Activated CD4-positive, alpha-beta T cell treated with anti-CD3 and anti-CD28 coated beads, Interleukin-2, amount 10 ng/mL, durations not matched to agents 7 days and 5 days (primary cell): ENCODE measurements around the gene APOB. TPM values are rescaled to one million over a fixed set of nuclear protein-coding genes. Genes with fewer than 3 reads are reported as not detected.

ENCODE experiments used
- CTCF ChIA-PET: fragments of 350-600 bp; sonication (Branson Sonifier 250); formaldehyde crosslinking; loops from one replicate; lab custom pipeline; 2021; ENCODE audit warnings: antibody characterized with exemption; lab: Charles Lee
- POLR2A ChIA-PET: fragments of 350-600 bp; sonication (Branson Sonifier 250); formaldehyde crosslinking; loops from one replicate; lab custom pipeline; 2021; ENCODE audit warnings: antibody characterized with exemption; lab: Charles Lee
- DNase-seq: peaks from one replicate; pipeline ENCODE4 v3.0.0-alpha.2; 2020
- H3K27ac Mint-ChIP-seq: one replicate; pipeline ENCODE4 v1.8.0; 2021; ENCODE audit warnings: mild to moderate bottlenecking, moderate library complexity, mixed read lengths
- H3K27me3 Mint-ChIP-seq: one replicate; pipeline ENCODE4 v1.8.0; 2021; ENCODE audit warnings: mixed read lengths
- H3K36me3 Mint-ChIP-seq: one replicate; pipeline ENCODE4 v1.8.0; 2021; ENCODE audit warnings: low read depth, mixed read lengths
- H3K4me1 Mint-ChIP-seq: one replicate; pipeline ENCODE4 v1.8.0; 2021; ENCODE audit warnings: mixed read lengths
- H3K4me3 Mint-ChIP-seq: one replicate; pipeline ENCODE4 v1.8.0; 2021; ENCODE audit warnings: mild to moderate bottlenecking, moderate library complexity, mixed read lengths
- H3K9me3 Mint-ChIP-seq: one replicate; pipeline ENCODE4 v1.8.0; 2021; ENCODE audit warnings: mixed read lengths
- total RNA-seq, 2 experiments: library from RNA; stranded (reverse); gene quantifications; one replicate each; pipeline ENCODE4 v1.2.3, GENCODE V29; 2021

Gene APOB, protein sequence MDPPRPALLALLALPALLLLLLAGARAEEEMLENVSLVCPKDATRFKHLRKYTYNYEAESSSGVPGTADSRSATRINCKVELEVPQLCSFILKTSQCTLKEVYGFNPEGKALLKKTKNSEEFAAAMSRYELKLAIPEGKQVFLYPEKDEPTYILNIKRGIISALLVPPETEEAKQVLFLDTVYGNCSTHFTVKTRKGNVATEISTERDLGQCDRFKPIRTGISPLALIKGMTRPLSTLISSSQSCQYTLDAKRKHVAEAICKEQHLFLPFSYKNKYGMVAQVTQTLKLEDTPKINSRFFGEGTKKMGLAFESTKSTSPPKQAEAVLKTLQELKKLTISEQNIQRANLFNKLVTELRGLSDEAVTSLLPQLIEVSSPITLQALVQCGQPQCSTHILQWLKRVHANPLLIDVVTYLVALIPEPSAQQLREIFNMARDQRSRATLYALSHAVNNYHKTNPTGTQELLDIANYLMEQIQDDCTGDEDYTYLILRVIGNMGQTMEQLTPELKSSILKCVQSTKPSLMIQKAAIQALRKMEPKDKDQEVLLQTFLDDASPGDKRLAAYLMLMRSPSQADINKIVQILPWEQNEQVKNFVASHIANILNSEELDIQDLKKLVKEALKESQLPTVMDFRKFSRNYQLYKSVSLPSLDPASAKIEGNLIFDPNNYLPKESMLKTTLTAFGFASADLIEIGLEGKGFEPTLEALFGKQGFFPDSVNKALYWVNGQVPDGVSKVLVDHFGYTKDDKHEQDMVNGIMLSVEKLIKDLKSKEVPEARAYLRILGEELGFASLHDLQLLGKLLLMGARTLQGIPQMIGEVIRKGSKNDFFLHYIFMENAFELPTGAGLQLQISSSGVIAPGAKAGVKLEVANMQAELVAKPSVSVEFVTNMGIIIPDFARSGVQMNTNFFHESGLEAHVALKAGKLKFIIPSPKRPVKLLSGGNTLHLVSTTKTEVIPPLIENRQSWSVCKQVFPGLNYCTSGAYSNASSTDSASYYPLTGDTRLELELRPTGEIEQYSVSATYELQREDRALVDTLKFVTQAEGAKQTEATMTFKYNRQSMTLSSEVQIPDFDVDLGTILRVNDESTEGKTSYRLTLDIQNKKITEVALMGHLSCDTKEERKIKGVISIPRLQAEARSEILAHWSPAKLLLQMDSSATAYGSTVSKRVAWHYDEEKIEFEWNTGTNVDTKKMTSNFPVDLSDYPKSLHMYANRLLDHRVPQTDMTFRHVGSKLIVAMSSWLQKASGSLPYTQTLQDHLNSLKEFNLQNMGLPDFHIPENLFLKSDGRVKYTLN (N-terminal part only)
- total RNA-seq: not detected

DNA sequence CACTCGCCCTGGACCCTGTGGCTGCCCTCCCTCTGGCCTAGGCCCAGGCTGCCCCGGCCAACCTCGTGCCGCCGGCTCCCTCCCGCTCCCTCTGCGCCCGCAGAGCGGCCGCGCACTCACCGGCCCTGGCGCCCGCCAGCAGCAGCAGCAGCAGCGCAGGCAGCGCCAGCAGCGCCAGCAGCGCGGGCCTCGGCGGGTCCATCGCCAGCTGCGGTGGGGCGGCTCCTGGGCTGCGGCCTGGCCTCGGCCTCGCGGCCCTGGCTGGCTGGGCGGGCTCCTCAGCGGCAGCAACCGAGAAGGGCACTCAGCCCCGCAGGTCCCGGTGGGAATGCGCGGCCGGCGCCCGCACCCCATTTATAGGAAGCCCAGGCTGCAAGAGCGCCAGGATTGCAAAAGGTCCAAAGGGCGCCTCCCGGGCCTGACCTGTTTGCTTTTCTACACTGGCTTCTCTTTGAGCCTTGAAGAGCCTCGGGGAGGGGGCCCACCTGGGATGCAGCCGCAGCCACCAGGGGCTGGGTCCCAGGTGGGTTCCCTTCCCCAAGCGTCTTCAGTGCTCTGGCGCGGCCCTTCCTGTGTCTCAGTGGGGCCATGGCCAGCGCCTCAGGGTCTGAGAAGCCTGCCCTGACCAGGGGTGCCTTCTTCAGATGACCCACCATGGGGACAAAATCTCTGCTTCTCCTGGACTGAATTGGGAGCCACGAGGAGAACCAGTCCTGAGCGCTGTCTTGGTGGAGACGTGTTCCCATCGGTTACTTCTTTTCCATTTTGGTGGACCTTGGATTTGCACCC is at the start of gene APOB:
Gene APOB (minus strand): TSS at position 330 of the 789 bp plus-strand sequence. CDS start 128 bp downstream, at position 202.
- DNase-seq: no peak
- Mint-ChIP-seq H3K27me3 (peaks cover 17% of the 10 kb centered on the region), H3K27ac (no peak within 1 kb of the TSS), H3K36me3 (no peaks in the 10 kb centered on the region), H3K9me3 (no peaks in the 10 kb centered on the region), H3K4me3 (no peak within 1 kb of the TSS), H3K4me1 (no peaks in the 10 kb centered on the region)
- POLR2A ChIA-PET: no interaction called here
- CTCF ChIA-PET: no interaction called here

DNA sequence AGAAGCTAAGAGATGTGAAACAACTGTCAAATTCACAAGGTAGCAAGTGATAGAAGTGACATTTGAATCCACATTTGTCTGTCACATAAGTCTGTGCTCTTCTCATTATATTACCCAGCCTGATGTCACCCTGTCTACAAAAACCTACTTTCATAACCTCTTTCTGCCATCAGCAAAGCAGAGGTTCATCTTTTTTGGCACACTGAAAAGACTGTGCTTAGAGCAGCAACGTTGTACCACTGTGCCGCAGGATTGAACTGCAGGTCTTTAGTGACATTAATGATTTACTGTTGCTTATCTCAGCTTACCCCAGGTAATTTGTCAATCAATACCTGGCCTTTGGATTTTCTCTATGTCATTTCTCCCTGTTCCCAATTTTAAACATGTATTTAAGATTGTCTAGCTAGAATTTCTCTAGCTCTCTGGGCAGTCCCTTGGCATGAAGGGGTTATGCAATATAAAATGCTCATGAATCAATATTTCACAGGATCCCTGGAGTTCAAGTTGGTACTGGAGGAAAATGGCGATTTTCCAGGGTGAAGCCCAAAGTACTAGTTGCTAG is 48.5 kb upstream of the APOB start:
- H3K9me3 Mint-ChIP-seq: no peaks in the 10 kb centered on the region
- H3K27me3 Mint-ChIP-seq: no peaks in the 10 kb centered on the region
- no peaks in the 10 kb centered on the region for H3K4me1 Mint-ChIP-seq
- POLR2A ChIA-PET: no interaction called here
- no peak overlapping the region for H3K4me3 Mint-ChIP-seq
- H3K36me3 Mint-ChIP-seq: no peaks in the 10 kb centered on the region
- no peak overlapping the region for H3K27ac Mint-ChIP-seq
- CTCF ChIA-PET: no interaction called here
- DNase-seq: no peak

DNA sequence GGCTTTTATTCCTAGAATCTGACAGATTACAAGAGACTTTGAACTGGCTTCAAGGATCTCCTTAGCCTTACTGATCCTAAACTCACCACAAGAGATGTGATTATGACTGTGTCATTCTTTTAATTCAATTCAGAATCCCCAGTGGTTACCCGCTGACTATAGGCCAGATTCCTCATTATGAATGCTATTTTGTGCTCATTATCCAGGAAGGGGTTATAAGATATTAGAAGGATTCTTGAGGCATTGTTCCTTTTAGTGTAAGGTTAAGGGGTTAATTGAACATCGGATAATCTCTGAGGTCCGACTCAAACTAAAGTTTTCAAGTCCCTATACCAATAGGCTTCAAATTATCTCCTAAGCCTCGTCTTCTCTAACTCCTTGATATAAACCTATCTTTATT is 40.5 kb upstream of the APOB start:
- Mint-ChIP-seq H3K27ac (no peak overlapping the region), H3K4me3 (no peak overlapping the region), H3K36me3 (no peaks in the 10 kb centered on the region), H3K9me3 (no peaks in the 10 kb centered on the region), H3K4me1 (no peaks in the 10 kb centered on the region), H3K27me3 (no peaks in the 10 kb centered on the region)
- no peak for DNase-seq
- CTCF ChIA-PET: no interaction called here
- POLR2A ChIA-PET: no interaction called here

DNA sequence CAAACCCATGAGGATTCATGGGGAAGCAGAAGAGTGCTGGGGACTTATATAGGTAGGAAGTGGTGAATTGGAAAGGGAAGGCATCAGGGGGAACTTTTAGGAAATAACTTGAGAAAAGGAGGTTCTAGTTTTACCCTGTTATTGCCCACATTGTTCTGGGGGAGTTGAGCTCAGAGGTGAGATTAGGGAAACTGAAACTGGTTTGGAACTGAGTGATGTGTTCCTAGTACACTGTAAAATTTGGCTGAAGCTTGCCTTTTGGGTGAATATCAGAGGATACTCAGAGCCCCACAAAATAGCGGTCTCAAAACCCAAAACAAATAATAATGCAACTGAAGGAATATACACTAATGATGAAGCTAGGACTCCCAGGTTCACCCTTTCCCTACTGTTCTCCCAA is 39.6 kb upstream of the APOB start:
- ChIA-PET CTCF (no interaction called here), POLR2A (no interaction called here)
- no peaks in the 10 kb centered on the region for H3K27me3 Mint-ChIP-seq
- DNase-seq: no peak
- no peaks in the 10 kb centered on the region for H3K36me3 Mint-ChIP-seq
- H3K9me3 Mint-ChIP-seq: no peaks in the 10 kb centered on the region
- H3K4me3 Mint-ChIP-seq: no peak overlapping the region
- no peaks in the 10 kb centered on the region for H3K4me1 Mint-ChIP-seq
- H3K27ac Mint-ChIP-seq: no peak overlapping the region

DNA sequence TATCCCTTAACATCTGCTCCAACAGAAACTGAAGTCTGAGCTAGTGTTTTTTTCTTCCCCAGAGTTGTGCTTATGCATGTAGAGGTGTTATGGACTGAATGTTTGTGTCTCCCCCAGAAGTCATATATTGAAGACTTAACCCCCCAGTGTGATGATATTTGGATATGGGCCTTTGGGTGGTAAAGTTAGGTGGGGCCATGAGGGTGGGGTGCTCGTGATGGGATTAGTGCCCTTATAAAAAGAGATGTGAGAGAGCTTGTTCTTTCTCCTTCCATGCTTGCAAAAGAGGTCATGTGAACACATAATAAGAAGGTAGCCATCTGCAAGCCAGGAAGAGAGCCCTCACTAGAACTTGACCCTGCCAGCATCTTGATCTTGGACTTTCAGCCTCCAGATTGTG is 34.4 kb upstream of the APOB start:
- POLR2A ChIA-PET: no interaction called here
- Mint-ChIP-seq H3K36me3 (no peaks in the 10 kb centered on the region), H3K4me3 (no peak overlapping the region), H3K4me1 (no peaks in the 10 kb centered on the region), H3K27ac (no peak overlapping the region), H3K9me3 (no peaks in the 10 kb centered on the region), H3K27me3 (no peaks in the 10 kb centered on the region)
- CTCF ChIA-PET: no interaction called here
- DNase-seq: no peak

DNA sequence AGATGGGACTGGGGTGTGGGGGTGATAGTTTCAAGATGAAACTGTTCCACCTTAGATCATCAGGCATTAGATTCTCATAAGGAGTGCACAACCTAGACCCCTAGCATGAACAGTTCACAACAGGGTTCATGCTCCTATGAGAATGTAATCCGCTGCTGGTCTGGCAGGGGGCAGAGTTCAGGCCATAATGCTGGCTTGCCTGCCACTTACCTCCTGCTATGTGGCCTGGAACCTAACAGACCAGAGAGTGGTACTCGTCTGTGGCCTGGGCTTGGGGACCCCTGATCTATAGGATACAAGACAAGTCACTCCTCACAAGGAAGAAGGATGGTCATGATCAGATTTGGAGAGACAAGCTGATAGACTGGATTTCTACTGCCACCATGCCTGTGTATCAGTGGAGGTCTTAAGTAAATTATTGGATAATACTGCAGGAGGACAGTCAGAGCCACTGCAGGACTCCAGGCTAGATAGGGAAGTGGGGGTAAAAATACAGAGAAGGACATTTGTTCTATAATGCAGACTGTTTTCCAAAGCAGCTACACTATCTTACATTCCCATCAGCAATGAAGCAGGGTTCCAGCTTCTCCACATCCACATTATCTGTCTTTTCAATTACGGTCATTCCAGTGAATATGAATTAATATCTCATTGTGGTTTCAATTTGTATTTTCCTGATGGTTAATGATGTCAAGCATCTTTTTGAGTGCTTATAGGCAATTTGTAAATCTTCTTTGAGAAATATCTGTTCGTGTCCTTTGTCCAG is 28.8 kb upstream of the APOB start:
- H3K27ac Mint-ChIP-seq: no peak overlapping the region
- H3K9me3 Mint-ChIP-seq: no peaks in the 10 kb centered on the region
- DNase-seq: no peak
- H3K4me3 Mint-ChIP-seq: no peak overlapping the region
- ChIA-PET POLR2A (no interaction called here), CTCF (no interaction called here)
- H3K4me1 Mint-ChIP-seq: no peaks in the 10 kb centered on the region
- H3K27me3 Mint-ChIP-seq: no peaks in the 10 kb centered on the region
- H3K36me3 Mint-ChIP-seq: no peaks in the 10 kb centered on the region

DNA sequence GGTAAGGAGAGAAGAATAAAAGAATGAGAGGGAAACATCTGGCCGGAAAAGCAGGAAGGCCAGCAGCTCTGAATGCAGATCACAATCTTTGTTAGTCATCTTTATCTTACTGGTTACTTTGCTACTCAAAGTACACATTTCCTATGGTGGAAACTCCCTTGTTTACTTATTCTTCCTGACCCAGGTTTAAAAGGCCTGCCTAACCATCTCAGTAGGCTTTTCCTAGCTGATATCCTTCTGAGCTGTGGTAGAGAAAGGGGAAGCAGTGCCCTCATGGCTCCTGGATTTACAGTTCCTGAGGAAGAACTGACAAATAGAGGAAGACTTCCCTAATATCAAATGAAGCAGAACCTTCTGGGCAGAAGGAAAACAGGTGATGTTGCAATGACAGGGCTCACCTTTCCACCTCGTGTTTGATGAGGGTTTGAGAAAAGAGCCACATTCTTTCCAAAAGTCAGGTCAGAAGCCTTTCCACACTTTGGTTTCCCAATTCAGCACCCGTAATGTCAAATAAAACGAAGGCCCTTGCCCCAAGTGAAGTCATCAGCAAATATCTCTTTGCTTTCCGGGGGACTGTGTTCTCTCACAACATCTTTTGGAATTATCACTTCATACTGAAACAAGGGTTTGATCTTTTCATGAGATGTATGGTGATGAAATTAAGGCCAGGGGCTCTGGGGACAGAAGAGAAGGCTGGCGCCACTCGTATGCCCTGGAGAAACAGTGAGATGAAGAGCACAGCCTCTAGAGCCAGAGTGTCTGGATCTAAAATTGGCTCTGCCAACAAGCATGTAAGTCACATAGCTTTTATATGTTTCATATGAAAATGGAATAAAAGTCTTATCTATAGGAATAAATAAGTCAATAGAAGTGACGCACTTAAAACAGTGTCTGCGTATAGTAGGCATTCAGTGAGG is 26.7 kb upstream of the APOB start:
- H3K27ac Mint-ChIP-seq: no peak overlapping the region
- no peaks in the 10 kb centered on the region for H3K27me3 Mint-ChIP-seq
- no peaks in the 10 kb centered on the region for H3K36me3 Mint-ChIP-seq
- CTCF ChIA-PET: no interaction called here
- H3K4me3 Mint-ChIP-seq: no peak overlapping the region
- H3K9me3 Mint-ChIP-seq: no peaks in the 10 kb centered on the region
- POLR2A ChIA-PET: no interaction called here
- H3K4me1 Mint-ChIP-seq: no peaks in the 10 kb centered on the region
- DNase-seq: no peak

DNA sequence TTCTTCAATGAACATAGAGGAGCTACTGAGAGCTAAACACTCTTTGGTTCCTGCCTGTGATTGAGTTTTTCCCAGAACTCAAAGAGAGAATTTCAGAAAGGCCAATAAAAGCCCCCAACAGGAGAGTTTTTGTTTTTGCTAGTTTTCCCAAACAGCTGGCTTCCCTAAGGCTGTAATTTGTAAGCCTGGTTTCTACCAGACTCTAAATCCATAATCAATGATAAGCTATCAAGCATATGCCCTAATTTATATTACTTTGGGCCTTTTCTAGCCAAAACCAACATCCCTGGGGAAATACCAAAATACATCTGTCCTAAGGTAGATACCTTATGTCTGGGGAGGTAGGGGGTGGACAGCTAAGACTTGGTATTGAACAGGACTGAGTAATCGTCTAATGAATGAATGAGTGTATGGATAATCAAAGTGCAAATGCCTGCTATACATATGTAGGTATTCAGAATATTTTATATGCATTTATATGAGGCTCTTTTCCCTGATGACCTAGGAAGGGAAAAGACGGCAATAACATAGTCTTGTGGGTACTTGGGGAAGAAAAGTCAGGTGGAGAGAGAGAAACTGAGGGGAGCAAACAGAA is 26.0 kb upstream of the APOB start:
- peaks cover 2% of the 10 kb centered on the region for H3K27me3 Mint-ChIP-seq
- ChIA-PET POLR2A (no interaction called here), CTCF (interaction anchor here (0.6 kb wide), 1 partner anchor 1758 kb away, joined by 3 read pairs; no protein-coding TSS in a partner anchor)
- H3K9me3 Mint-ChIP-seq: no peaks in the 10 kb centered on the region
- H3K36me3 Mint-ChIP-seq: no peaks in the 10 kb centered on the region
- no peak overlapping the region for H3K4me3 Mint-ChIP-seq
- no peak overlapping the region for H3K27ac Mint-ChIP-seq
- DNase-seq: no peak
- H3K4me1 Mint-ChIP-seq: no peaks in the 10 kb centered on the region

DNA sequence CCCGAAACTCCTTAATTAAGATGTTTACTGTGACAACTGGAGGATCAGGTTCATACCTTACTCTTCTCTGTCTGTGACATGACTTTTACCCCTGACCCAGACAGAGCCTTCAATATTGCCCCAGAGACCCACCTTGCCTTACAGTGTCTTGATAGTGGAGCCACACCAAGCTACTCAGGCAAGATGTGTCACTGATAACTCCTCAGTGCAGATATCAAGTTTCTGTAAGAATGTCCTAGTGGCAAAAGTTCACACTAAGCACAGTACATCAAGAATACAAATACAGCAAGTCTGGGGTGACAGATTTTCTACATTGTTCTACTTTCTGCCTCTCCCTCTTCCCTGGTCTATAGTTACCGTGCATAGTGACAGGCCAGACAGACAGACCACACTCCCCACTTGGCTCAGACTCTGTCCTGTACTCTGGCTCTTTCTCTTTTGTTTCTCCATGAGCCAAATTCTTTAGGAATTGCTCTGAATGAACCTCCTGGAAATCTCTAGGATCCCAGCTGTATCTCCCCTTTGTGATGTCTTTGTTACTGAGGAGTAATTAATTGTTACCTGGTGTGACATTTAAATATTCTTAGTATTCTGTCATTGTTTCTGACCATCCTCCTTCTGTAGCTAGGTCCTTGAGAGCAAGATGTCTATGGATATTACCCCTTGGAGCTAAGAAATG is 24.1 kb upstream of the APOB start:
- Mint-ChIP-seq H3K36me3 (no peaks in the 10 kb centered on the region), H3K9me3 (no peaks in the 10 kb centered on the region), H3K4me1 (no peaks in the 10 kb centered on the region), H3K4me3 (no peak overlapping the region), H3K27ac (no peak overlapping the region), H3K27me3 (peaks cover 2% of the 10 kb centered on the region)
- no peak for DNase-seq
- ChIA-PET POLR2A (no interaction called here), CTCF (interaction anchor here (0.6 to 0.7 kb wide), 2 partner anchors 39 to 1695 kb away, joined by 3 to 5 read pairs; no protein-coding TSS in a partner anchor)

DNA sequence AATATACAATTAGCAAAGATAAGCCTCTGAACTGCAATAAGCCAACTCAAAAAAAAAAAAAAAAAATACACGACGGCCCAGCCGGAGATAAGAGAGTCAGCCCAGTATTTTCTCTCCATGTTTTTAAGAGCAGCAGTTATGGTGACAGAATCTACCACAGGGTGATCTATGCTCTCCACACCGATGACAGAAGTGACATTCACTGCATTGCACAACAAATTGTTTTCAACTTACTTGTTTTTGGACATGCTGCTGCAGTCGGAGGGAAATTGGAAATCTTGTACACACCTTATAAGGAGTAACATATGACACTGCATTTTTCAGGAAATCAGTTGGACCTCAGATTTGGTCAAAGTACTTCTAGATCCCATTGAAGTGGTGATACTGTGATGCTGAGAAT is 23.3 kb upstream of the APOB start:
- DNase-seq: no peak
- H3K4me1 Mint-ChIP-seq: no peaks in the 10 kb centered on the region
- H3K36me3 Mint-ChIP-seq: no peaks in the 10 kb centered on the region
- CTCF ChIA-PET: interaction anchor here (0.7 kb wide), 1 partner anchor 83 kb away, joined by 3 read pairs; no protein-coding TSS in a partner anchor
- no peak overlapping the region for H3K4me3 Mint-ChIP-seq
- peaks cover 2% of the 10 kb centered on the region for H3K27me3 Mint-ChIP-seq
- no peak overlapping the region for H3K27ac Mint-ChIP-seq
- POLR2A ChIA-PET: no interaction called here
- H3K9me3 Mint-ChIP-seq: no peaks in the 10 kb centered on the region
